Upper lobe of left lung (tissue), 6 donors: Measurements from ENCODE around the gene ARID1B. TPM values are rescaled to one million over a fixed set of nuclear protein-coding genes. Genes with fewer than 3 reads are reported as not detected.

ENCODE experiments used
- ATAC-seq, 2 donors: fragments of 200-7000 bp; cut with Tn5 transposase; one replicate each; pipeline ENCODE4 v1.9.1; 2022; ENCODE audit warnings: mild to moderate bottlenecking in 2 of 2, moderate library complexity in 2 of 2; ENCODE audit not compliant: low FRiP score in 2 of 2
- DNase-seq, 2 donors: peaks; one replicate each; pipeline ENCODE4 v3.0.0-alpha.2; 2019 to 2020
- H3K27ac ChIP-seq, 4 donors: fragments of 200-600 bp; sonication (generic); one replicate each; pipeline ENCODE4 v1.5.1; 2016 to 2019
- H3K27me3 ChIP-seq, 4 donors: fragments of 200-600 bp; sonication (generic); one replicate each; pipeline ENCODE4 v1.5.1; 2017 to 2019
- H3K36me3 ChIP-seq, 4 donors: fragments of 200-600 bp; sonication (generic); one replicate each; pipeline ENCODE4 v1.5.1; 2016 to 2019
- H3K4me1 ChIP-seq, 4 donors: fragments of 200-600 bp; sonication (generic); one replicate each; pipeline ENCODE4 v1.5.1; 2018 to 2019
- H3K4me3 ChIP-seq, 4 donors: fragments of 200-600 bp; sonication (generic); one replicate each; pipeline ENCODE4 v1.5.1; 2017 to 2019; ENCODE audit warnings: mild to moderate bottlenecking in 2 of 4, moderate library complexity in 1 of 4
- H3K9me3 ChIP-seq, 4 donors: fragments of 200-600 bp; sonication (generic); one replicate each; pipeline ENCODE4 v1.5.1; 2018 to 2019
- EP300 ChIP-seq, 4 donors: sonication (generic); formaldehyde crosslinking; IDR thresholded peaks; one replicate each; pipeline ENCODE4 v1.5.1; 2017; ENCODE audit warnings: antibody characterized with exemption in 4 of 4, control low read depth in 2 of 4
- POLR2A ChIP-seq, 4 donors: fragments of 450-650 bp; IDR thresholded peaks; one replicate each; pipeline ENCODE4 v1.5.1; 2016 to 2017; ENCODE audit warnings: antibody characterized with exemption in 4 of 4, mild to moderate bottlenecking in 2 of 4
- POLR2AphosphoS5 ChIP-seq, 2 donors: sonication (generic); formaldehyde crosslinking; IDR thresholded peaks; one replicate each; pipeline ENCODE4 v1.5.1; 2017; ENCODE audit warnings: antibody characterized with exemption in 2 of 2
- WGBS, 2 donors: methylation state at CpG; one replicate each; pipeline ENCODE4 v1.1.5; 2017 to 2018; 5-methylcytosine and 5-hydroxymethylcytosine counted together
- total RNA-seq, 6 donors: library from RNA; depleted of rRNA in 4 of 6; stranded (reverse); fragments of >200 nt in 4 of 6; gene quantifications; one replicate each; pipeline versions ENCODE4 v1.1.0 to v1.2.1, GENCODE V29; 2016 to 2021
- TF ChIP-seq, protein P1 (sequence below), 6 experiments: fragments of 450-650 bp in 4 of 6; fragments of 200-600 bp in 2 of 6; sonication (generic) in 2 of 6; IDR thresholded peaks; one replicate each; pipeline ENCODE4 v1.5.1; 2016 to 2019; ENCODE audit warnings: antibody characterized with exemption in 6 of 6
- donor health status: DM: no; HTN: no; CAD: no; lungs with moderate emphysema.
- donor health status: DM: no; HTN: yes; CAD: no; lungs with severe emphysema.

ARID1B gene
- total RNA-seq, 6 donors from 2014 or later = 66.4 to 168 (median 109) TPM

DNA sequence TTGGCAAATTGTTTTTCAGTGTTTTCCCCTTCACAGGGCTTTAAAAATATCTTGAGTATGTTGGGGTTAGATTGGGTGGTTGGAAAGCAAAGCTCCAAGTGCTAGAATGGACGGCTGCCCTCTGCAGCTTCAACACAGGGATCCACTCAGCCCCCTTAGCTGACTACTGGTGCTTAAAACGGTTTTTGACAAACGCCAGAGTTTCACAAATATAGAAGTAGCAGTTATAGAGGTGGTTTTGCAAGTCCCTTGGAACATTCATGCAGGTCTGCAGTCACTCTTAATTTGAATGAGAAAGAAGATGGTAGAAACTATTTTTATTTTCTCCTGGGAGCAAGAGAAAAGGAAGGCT lies 175.9 kb downstream of the ARID1B start:
- H3K4me1 ChIP-seq = peaks cover 37 to 57% (median 49%) of the 10 kb centered on the region in 4 donors
- no peak overlapping the region for H3K4me3 ChIP-seq
- DNase-seq (no peak), ATAC-seq (no peak)
- 45 to 50% methylated on average over 3 of the region's 3 CpGs for WGBS, 2 donors
- TF ChIP-seq POLR2AphosphoS5 (IDR thresholded peaks at IDR 0.05) = no peak
- TF ChIP-seq, protein P1, sequence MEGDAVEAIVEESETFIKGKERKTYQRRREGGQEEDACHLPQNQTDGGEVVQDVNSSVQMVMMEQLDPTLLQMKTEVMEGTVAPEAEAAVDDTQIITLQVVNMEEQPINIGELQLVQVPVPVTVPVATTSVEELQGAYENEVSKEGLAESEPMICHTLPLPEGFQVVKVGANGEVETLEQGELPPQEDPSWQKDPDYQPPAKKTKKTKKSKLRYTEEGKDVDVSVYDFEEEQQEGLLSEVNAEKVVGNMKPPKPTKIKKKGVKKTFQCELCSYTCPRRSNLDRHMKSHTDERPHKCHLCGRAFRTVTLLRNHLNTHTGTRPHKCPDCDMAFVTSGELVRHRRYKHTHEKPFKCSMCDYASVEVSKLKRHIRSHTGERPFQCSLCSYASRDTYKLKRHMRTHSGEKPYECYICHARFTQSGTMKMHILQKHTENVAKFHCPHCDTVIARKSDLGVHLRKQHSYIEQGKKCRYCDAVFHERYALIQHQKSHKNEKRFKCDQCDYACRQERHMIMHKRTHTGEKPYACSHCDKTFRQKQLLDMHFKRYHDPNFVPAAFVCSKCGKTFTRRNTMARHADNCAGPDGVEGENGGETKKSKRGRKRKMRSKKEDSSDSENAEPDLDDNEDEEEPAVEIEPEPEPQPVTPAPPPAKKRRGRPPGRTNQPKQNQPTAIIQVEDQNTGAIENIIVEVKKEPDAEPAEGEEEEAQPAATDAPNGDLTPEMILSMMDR (IDR thresholded peaks at IDR 0.05) = no peak
- no peak for TF ChIP-seq POLR2A (IDR thresholded peaks at IDR 0.05)
- no peak for TF ChIP-seq EP300 (IDR thresholded peaks at IDR 0.05)
- H3K9me3 ChIP-seq = no peaks in the 10 kb centered on the region
- H3K36me3 ChIP-seq = no peaks in the 10 kb centered on the region
- H3K27me3 ChIP-seq = no peaks in the 10 kb centered on the region
- no peak overlapping the region for H3K27ac ChIP-seq

DNA sequence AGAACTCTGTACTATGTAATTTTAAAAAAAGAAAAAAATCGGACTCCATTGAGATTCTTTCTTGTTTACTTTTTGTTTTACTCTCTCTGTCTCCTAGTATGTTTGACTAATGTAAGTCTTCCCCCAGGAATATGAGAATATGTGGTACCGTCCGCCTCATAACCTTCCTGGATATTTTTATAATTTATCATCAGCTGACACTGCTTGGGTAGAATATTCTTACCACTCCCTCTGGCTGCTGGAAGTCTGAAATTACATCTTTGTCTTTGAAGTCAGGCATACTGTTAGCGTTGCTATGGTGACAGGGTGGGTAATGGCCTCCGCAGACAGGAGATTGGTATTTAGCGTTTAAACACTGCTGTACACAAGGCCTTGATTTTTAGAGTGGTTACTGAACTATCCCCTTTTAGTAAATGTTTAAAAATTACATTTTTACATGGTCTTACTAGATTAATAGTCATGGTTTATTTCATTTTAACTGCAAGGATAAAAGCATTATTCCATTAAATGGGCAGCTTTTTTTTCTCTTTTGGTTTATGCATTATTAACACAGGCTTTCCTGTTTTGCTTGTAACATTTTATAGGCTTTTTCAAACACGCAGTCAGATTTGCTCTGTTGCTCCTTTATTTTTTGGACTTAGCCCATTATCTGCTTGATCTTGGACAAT lies 176.4 kb downstream of the ARID1B start:
- Histone ChIP-seq H3K36me3 (no peaks in the 10 kb centered on the region), H3K4me1 (peaks cover 35 to 54% (median 45%) of the 10 kb centered on the region in 4 donors), H3K27me3 (no peaks in the 10 kb centered on the region), H3K27ac (no peak overlapping the region), H3K4me3 (no peak overlapping the region), H3K9me3 (no peaks in the 10 kb centered on the region)
- no peak for TF ChIP-seq POLR2AphosphoS5 (IDR thresholded peaks at IDR 0.05)
- TF ChIP-seq, protein P1 (IDR thresholded peaks at IDR 0.05) = peak in 2 of 6 experiments; percentile 14 to 37
- no peak for TF ChIP-seq EP300 (IDR thresholded peaks at IDR 0.05)
- no peak for TF ChIP-seq POLR2A (IDR thresholded peaks at IDR 0.05)
- DNase-seq (no peak), ATAC-seq (peak; percentile 77 to 90)
- 35 to 36% methylated on average over 7 of the region's 7 CpGs for WGBS, 2 donors

DNA sequence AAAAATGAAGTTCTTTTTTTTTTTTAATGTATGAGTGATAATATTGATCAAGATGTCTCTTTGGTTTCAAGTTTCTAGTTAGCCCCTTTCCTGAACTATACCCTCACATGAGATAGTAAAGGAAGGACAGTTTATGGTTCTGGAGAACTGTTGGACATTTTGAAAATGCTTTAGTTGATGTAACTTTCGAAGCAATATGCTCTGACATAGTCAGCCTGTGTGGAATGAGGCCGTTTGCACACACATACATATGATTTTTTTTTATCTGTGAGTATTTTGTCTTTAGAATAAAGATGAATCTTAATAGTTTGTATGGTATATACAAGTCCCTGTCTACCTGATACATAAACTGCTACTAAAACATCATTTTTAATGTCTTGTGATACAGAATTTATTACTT lies 177.0 kb downstream of the ARID1B start:
- Histone ChIP-seq H3K4me3 (no peak overlapping the region), H3K27me3 (no peaks in the 10 kb centered on the region), H3K4me1 (peaks cover 35 to 51% (median 39%) of the 10 kb centered on the region in 4 donors), H3K27ac (no peak overlapping the region), H3K36me3 (no peaks in the 10 kb centered on the region), H3K9me3 (no peaks in the 10 kb centered on the region)
- DNase-seq (no peak), ATAC-seq (no peak)
- 83 to 84% methylated on average over 2 of the region's 2 CpGs for WGBS, 2 donors
- no peak for TF ChIP-seq EP300 (IDR thresholded peaks at IDR 0.05)
- TF ChIP-seq, protein P1 (IDR thresholded peaks at IDR 0.05) = no peak
- no peak for TF ChIP-seq POLR2A (IDR thresholded peaks at IDR 0.05)
- no peak for TF ChIP-seq POLR2AphosphoS5 (IDR thresholded peaks at IDR 0.05)

DNA sequence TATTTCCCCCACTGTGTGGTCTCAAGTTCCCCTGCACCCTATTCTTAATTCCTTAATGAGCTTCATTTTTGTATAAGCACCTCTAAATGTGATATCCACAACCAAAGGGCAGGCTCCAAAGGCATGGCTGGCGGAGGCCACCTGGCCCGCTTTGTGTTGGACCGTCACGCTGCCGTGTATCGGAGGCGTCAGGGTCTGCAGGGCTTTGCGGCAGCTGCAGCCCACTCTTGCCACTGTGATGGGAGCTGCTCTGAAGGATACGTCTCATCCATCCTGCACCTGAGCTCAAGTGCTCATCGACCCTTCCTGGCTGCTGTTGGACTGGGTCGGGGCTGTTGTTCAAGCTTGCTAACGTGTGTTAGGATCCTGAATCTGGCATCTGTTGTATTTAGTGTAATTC lies 177.6 kb downstream of the ARID1B start:
- H3K9me3 ChIP-seq = no peaks in the 10 kb centered on the region
- H3K4me1 ChIP-seq = peaks cover 33 to 47% (median 35%) of the 10 kb centered on the region in 4 donors

More for the DNA sequence above, 177.6 kb downstream of the ARID1B start:
- H3K36me3 ChIP-seq = no peaks in the 10 kb centered on the region
- DNase-seq (peak in 1 of 2 donors; percentile 66), ATAC-seq (no peak)
- WGBS, 2 donors = 96 to 100% methylated on average over 7 to 12 of the region's 12 CpGs
- no peaks in the 10 kb centered on the region for H3K27me3 ChIP-seq
- H3K27ac ChIP-seq = no peak overlapping the region
- TF ChIP-seq EP300 (IDR thresholded peaks at IDR 0.05) (no peak), POLR2AphosphoS5 (IDR thresholded peaks at IDR 0.05) (no peak)
- TF ChIP-seq, protein P1 (IDR thresholded peaks at IDR 0.05) = no peak
- no peak overlapping the region for H3K4me3 ChIP-seq
